Loucy (cell line): ENCODE measurements around the gene ZNF134.

Experiments used
- H2AFZ ChIP-seq: fragments of 200-600 bp; sonication (generic); 2 replicates; pipeline ENCODE4 v1.6.0; 2016; ENCODE audit warnings: antibody characterized with exemption, mild to moderate bottlenecking, low read length, moderate library complexity
- H3F3A ChIP-seq: fragments of 200-600 bp; 2 replicates; pipeline ENCODE4 v1.6.0; 2016; ENCODE audit warnings: antibody characterized with exemption, low read depth, mild to moderate bottlenecking
- H3K27me3 ChIP-seq: fragments of 200-600 bp; sonication (generic); 2 replicates; pipeline ENCODE4 v1.6.1; 2014; ENCODE audit warnings: low read length, mild to moderate bottlenecking; ENCODE audit not compliant: insufficient read depth, poor library complexity, severe bottlenecking
- H3K36me3 ChIP-seq: fragments of 200-600 bp; sonication (generic); 2 replicates; pipeline ENCODE4 v1.6.1; 2016; ENCODE audit warnings: low read length; ENCODE audit not compliant: insufficient read depth
- H3K4me1 ChIP-seq: fragments of 200-600 bp; sonication (generic); 2 replicates; pipeline ENCODE4 v1.5.1; 2014; ENCODE audit warnings: low read length, mild to moderate bottlenecking; ENCODE audit not compliant: insufficient read depth, poor library complexity, severe bottlenecking
- H3K4me2 ChIP-seq: fragments of 200-600 bp; sonication (generic); 2 replicates; pipeline ENCODE4 v1.6.0; 2014; ENCODE audit warnings: antibody characterized with exemption, low read length, low read depth, mild to moderate bottlenecking; ENCODE audit not compliant: poor library complexity, severe bottlenecking
- H3K4me3 ChIP-seq: fragments of 200-600 bp; sonication (generic); 2 replicates; pipeline ENCODE4 v1.5.1; 2014; ENCODE audit warnings: low read length, mild to moderate bottlenecking, mixed read lengths; ENCODE audit not compliant: poor library complexity, severe bottlenecking
- H3K79me2 ChIP-seq: fragments of 200-600 bp; sonication (generic); 2 replicates; pipeline ENCODE4 v1.6.1; 2014; ENCODE audit warnings: low read length; ENCODE audit not compliant: insufficient read depth
- H3K9ac ChIP-seq: fragments of 200-600 bp; sonication (generic); 2 replicates; pipeline ENCODE4 v1.6.0; 2014; ENCODE audit warnings: mild to moderate bottlenecking, low read depth, low read length, moderate library complexity; ENCODE audit not compliant: poor library complexity, severe bottlenecking
- H3K9me2 ChIP-seq: fragments of 200-600 bp; sonication (generic); replicated peaks from 2 replicates; pipeline ENCODE4 v1.6.1; 2016; ENCODE audit warnings: low read depth, low read length, mixed read lengths
- H3K9me3 ChIP-seq: fragments of 200-600 bp; sonication (generic); 2 replicates; pipeline ENCODE4 v1.6.1; 2014; ENCODE audit warnings: mild to moderate bottlenecking, antibody characterized with exemption, low read length, low read depth; ENCODE audit not compliant: insufficient read depth
- H4K20me1 ChIP-seq: fragments of 200-600 bp; sonication (generic); 2 replicates; pipeline ENCODE4 v1.6.0; 2014; ENCODE audit warnings: antibody characterized with exemption, low read length, mild to moderate bottlenecking; ENCODE audit not compliant: insufficient read depth, poor library complexity, severe bottlenecking
- CTCF ChIP-seq: fragments of 200-600 bp; sonication (generic); conservative IDR thresholded peaks from 2 replicates; pipeline ENCODE4 v1.5.1; 2014; ENCODE audit warnings: mild to moderate bottlenecking, antibody characterized with exemption, low read length
- EZH2phosphoT487 ChIP-seq: fragments of 200-600 bp; IDR thresholded peaks from 2 replicates; pipeline ENCODE4 v1.6.1; 2018; ENCODE audit warnings: antibody characterized with exemption, mild to moderate bottlenecking, moderate library complexity, borderline replicate concordance

The ZNF134 gene

DNA sequence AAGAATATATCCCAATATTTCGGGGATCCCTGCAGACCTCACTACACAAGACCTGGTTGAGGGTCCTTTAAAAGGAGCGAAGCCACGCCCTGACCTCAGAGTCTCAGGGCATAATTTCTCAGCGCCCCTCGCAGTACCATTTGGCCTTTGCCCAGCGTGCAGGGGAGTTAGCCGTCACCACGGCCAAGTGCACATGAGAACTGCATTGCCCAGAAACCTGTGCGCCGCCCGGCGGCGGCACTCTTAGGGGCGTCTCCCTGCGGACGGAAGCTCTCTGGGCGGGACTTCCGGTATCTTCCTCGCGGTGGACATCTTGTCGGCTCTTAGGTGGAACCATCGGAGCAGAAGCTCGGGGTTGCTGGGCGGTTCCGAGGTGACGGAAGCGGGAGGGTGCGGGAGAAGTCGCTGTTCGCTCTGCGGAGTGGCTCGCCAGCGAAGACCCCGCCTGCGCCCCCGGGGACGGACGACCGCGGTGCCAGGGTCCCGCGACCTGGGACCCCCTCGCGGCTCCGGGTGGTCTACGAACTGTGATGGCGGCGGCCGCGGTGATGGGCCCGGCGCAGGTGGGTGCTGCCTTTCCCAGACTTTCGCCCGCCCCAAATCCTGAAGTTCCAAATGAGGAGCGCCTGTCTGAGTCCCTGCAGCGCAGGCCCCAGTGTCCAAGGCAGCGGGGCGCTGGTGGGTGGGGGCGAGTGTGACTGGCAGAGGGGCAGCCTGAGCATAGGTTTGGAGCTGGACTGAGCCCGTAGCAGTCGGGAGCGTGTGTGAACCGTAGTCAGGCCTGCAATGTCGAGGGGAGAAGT lies at the start of gene ZNF134:
Gene ZNF134, plus strand, starts transcription at position 302 of the 803 bp plus-strand sequence. CDS start 5,227 bp downstream, outside the sequence.
- Histone ChIP-seq H3K9me3 (peaks cover 45% of the 10 kb centered on the region; the same call in 1 of the 2 replicates), H3K4me2 (peak within 1 kb of the TSS; percentile 78), H3K79me2 (peaks cover 51% of the 10 kb centered on the region), H3K9ac (peak within 1 kb of the TSS; percentile 87), H3K36me3 (peaks cover 29% of the 10 kb centered on the region), H3K9me2 (no peaks in the 10 kb centered on the region), H3K27me3 (no peaks in the 10 kb centered on the region), H3K4me3 (peak within 1 kb of the TSS; percentile 94), H4K20me1 (no peaks in the 10 kb centered on the region), H2AFZ (peak within 1 kb of the TSS; percentile 94), H3K4me1 (peaks cover 11% of the 10 kb centered on the region), H3F3A (no peaks in the 10 kb centered on the region)
- no peak for TF ChIP-seq EZH2phosphoT487
- TF ChIP-seq CTCF = no peak

- no peaks in the 10 kb centered on the region for H3K9me2 ChIP-seq
- no peak overlapping the region for H2AFZ ChIP-seq
- H3K79me2 ChIP-seq = no peaks in the 10 kb centered on the region
- H3K27me3 ChIP-seq = no peaks in the 10 kb centered on the region
- no peaks in the 10 kb centered on the region for H3K4me1 ChIP-seq
- H4K20me1 ChIP-seq = no peaks in the 10 kb centered on the region
- peaks cover 62% of the 10 kb centered on the region; the same call in 1 of the 2 replicates for H3K9me3 ChIP-seq
- H3F3A ChIP-seq = no peaks in the 10 kb centered on the region
- no peak overlapping the region for H3K9ac ChIP-seq
- H3K4me3 ChIP-seq = no peak overlapping the region
- H3K36me3 ChIP-seq = no peaks in the 10 kb centered on the region
- TF ChIP-seq EZH2phosphoT487 (no peak), CTCF (peak; percentile 21; the same call in 1 of the 2 replicates)
- H3K4me2 ChIP-seq = no peak overlapping the region
Measured at GRCh38 chr19:57566396-57567265, 47.4 kb upstream of the ZNF134 start.

DNA sequence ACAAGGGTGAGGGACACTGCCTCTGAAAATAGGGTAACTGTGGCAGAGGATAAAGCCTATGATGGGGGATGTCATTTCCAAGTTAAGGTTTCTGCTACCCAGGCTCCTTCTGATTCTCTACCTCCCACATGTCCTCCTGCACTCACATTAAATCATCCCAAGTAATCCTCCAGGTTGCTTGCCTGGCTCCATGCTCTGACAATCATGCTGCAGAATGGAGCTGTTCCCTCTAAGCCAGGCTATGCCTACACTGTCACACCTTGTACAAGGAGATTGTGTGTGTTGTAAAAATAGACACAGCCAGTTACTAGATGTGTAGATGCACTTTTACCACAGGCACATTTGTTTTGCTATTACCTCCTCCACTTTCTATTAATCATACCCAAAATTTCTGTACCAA lies 43.3 kb upstream of the ZNF134 start:
- Histone ChIP-seq H3K36me3 (peaks cover 39% of the 10 kb centered on the region), H3K79me2 (no peaks in the 10 kb centered on the region; the same call in 1 of the 2 replicates), H4K20me1 (no peaks in the 10 kb centered on the region), H3K4me1 (no peaks in the 10 kb centered on the region), H3F3A (no peaks in the 10 kb centered on the region), H3K9ac (no peak overlapping the region), H2AFZ (no peak overlapping the region), H3K9me3 (peaks cover 77% of the 10 kb centered on the region), H3K4me3 (no peak overlapping the region), H3K27me3 (no peaks in the 10 kb centered on the region), H3K9me2 (no peaks in the 10 kb centered on the region), H3K4me2 (no peak overlapping the region)
- TF ChIP-seq CTCF = no peak
- TF ChIP-seq EZH2phosphoT487 = no peak
